Measurements from ENCODE around the gene SH2D5.
"Not testable (repeated sequence)": the region's sequence is repeated elsewhere in the genome, so short reads cannot be mapped to it uniquely, and the experiment has no call there.

The SH2D5 gene

GRCh38 chr1:20723159-20723536 lies 9.4 kb downstream of the SH2D5 start:
- Mint-ChIP-seq H3K4me3 (no peak overlapping the region), H3K9me3 (no peaks in the 10 kb centered on the region), H3K4me1 (peaks cover 3% of the 10 kb centered on the region), H3K27ac (no peak overlapping the region), H3K36me3 (no peaks in the 10 kb centered on the region), H3K27me3 (peaks cover 2% of the 10 kb centered on the region)

GRCh38 chr1:20721117-20722061 lies 11.1 kb downstream of the SH2D5 start:
- H3K27me3 Mint-ChIP-seq = peaks cover 8% of the 10 kb centered on the region
- no peak overlapping the region for H3K4me3 Mint-ChIP-seq
- H3K27ac Mint-ChIP-seq = no peak overlapping the region

GRCh38 chr1:20720631-20721091 lies 11.8 kb downstream of the SH2D5 start:
- Mint-ChIP-seq H3K36me3 (no peaks in the 10 kb centered on the region), H3K27me3 (peaks cover 11% of the 10 kb centered on the region), H3K4me3 (no peak overlapping the region), H3K27ac (no peak overlapping the region), H3K9me3 (no peaks in the 10 kb centered on the region), H3K4me1 (peaks cover 11% of the 10 kb centered on the region)

More at GRCh38 chr1:20721117-20722061, 11.1 kb downstream of the SH2D5 start:
- Mint-ChIP-seq H3K9me3 (no peaks in the 10 kb centered on the region), H3K4me1 (peaks cover 8% of the 10 kb centered on the region), H3K36me3 (no peaks in the 10 kb centered on the region)

- H3K4me3 Mint-ChIP-seq = no peak overlapping the region
- no peaks in the 10 kb centered on the region for H3K36me3 Mint-ChIP-seq
- H3K9me3 Mint-ChIP-seq = no peaks in the 10 kb centered on the region
- H3K4me1 Mint-ChIP-seq = peaks cover 11% of the 10 kb centered on the region
- peaks cover 13% of the 10 kb centered on the region for H3K27me3 Mint-ChIP-seq
- no peak overlapping the region for H3K27ac Mint-ChIP-seq
Measured at GRCh38 chr1:20719871-20720620, 12.5 kb downstream of the SH2D5 start.

GRCh38 chr1:20719261-20719660 lies 13.2 kb downstream of the SH2D5 start:
- Mint-ChIP-seq H3K27ac (no peak overlapping the region), H3K36me3 (no peaks in the 10 kb centered on the region), H3K4me1 (peaks cover 11% of the 10 kb centered on the region), H3K4me3 (no peak overlapping the region), H3K27me3 (peaks cover 15% of the 10 kb centered on the region), H3K9me3 (no peaks in the 10 kb centered on the region)

- H3K36me3 Mint-ChIP-seq, H3K9me3 Mint-ChIP-seq, H3K27ac Mint-ChIP-seq: not testable (repeated sequence)
- Mint-ChIP-seq H3K4me3 (peak overlapping the region; percentile 61), H3K27me3 (peaks cover 15% of the 10 kb centered on the region), H3K4me1 (peaks cover 11% of the 10 kb centered on the region)
Measured at GRCh38 chr1:20718343-20718882, 14.1 kb downstream of the SH2D5 start.

- no peaks in the 10 kb centered on the region for H3K9me3 Mint-ChIP-seq
- peaks cover 15% of the 10 kb centered on the region for H3K27me3 Mint-ChIP-seq
- H3K4me3 Mint-ChIP-seq = peak within 1 kb of the TSS; percentile 76
- no peaks in the 10 kb centered on the region for H3K36me3 Mint-ChIP-seq
- H3K4me1 Mint-ChIP-seq = peaks cover 11% of the 10 kb centered on the region
- H3K27ac Mint-ChIP-seq = no peak within 1 kb of the TSS
Measured at GRCh38 chr1:20717452-20718342, 14.8 kb downstream of the SH2D5 start, which contains the start of gene KIF17. KIF17 (minus strand) TSS chr1:20718007; CDS start chr1:20717706, 301 bp downstream.

- H3K27me3 Mint-ChIP-seq = peaks cover 15% of the 10 kb centered on the region
- H3K27ac Mint-ChIP-seq = peak overlapping the region; percentile 77
- peak overlapping the region; percentile 76 for H3K4me3 Mint-ChIP-seq
- H3K9me3 Mint-ChIP-seq = no peaks in the 10 kb centered on the region
- no peaks in the 10 kb centered on the region for H3K36me3 Mint-ChIP-seq
- peaks cover 11% of the 10 kb centered on the region for H3K4me1 Mint-ChIP-seq
Measured at GRCh38 chr1:20716232-20716631, 16.3 kb downstream of the SH2D5 start.

- Mint-ChIP-seq H3K27ac (no peak overlapping the region), H3K27me3 (peaks cover 15% of the 10 kb centered on the region), H3K36me3 (no peaks in the 10 kb centered on the region), H3K4me1 (peaks cover 11% of the 10 kb centered on the region), H3K4me3 (no peak overlapping the region), H3K9me3 (no peaks in the 10 kb centered on the region)
Measured at GRCh38 chr1:20715406-20715805, 17.1 kb downstream of the SH2D5 start.

- H3K4me1 Mint-ChIP-seq = peaks cover 8% of the 10 kb centered on the region
- no peak overlapping the region for H3K4me3 Mint-ChIP-seq
- H3K27me3 Mint-ChIP-seq = peaks cover 13% of the 10 kb centered on the region
- H3K27ac Mint-ChIP-seq = no peak overlapping the region
- no peaks in the 10 kb centered on the region for H3K36me3 Mint-ChIP-seq
- no peaks in the 10 kb centered on the region for H3K9me3 Mint-ChIP-seq
Measured at GRCh38 chr1:20713440-20713839, 19.1 kb downstream of the SH2D5 start.

- no peak overlapping the region for H3K4me3 Mint-ChIP-seq
- H3K27ac Mint-ChIP-seq = no peak overlapping the region
- H3K36me3 Mint-ChIP-seq = no peaks in the 10 kb centered on the region
- H3K27me3 Mint-ChIP-seq = peaks cover 13% of the 10 kb centered on the region
- peaks cover 8% of the 10 kb centered on the region for H3K4me1 Mint-ChIP-seq
- no peaks in the 10 kb centered on the region for H3K9me3 Mint-ChIP-seq
Measured at GRCh38 chr1:20712215-20712577, 20.3 kb downstream of the SH2D5 start.

GRCh38 chr1:20711285-20712214 lies 21.0 kb downstream of the SH2D5 start:
- no peaks in the 10 kb centered on the region for H3K36me3 Mint-ChIP-seq
- peaks cover 4% of the 10 kb centered on the region for H3K4me1 Mint-ChIP-seq

GRCh38 chr1:20710469-20711284 lies 21.8 kb downstream of the SH2D5 start:
- H3K27me3 Mint-ChIP-seq = peaks cover 4% of the 10 kb centered on the region
- no peak overlapping the region for H3K27ac Mint-ChIP-seq
- no peak overlapping the region for H3K4me3 Mint-ChIP-seq
- H3K4me1 Mint-ChIP-seq = no peaks in the 10 kb centered on the region
- H3K9me3 Mint-ChIP-seq = no peaks in the 10 kb centered on the region
- no peaks in the 10 kb centered on the region for H3K36me3 Mint-ChIP-seq

More at GRCh38 chr1:20711285-20712214, 21.0 kb downstream of the SH2D5 start:
- Mint-ChIP-seq H3K4me3 (no peak overlapping the region), H3K9me3 (no peaks in the 10 kb centered on the region), H3K27me3 (peaks cover 9% of the 10 kb centered on the region), H3K27ac (no peak overlapping the region)

All from activated naive CD4-positive, alpha-beta T cell treated with anti-CD3 and anti-CD28 coated beads, Interleukin-2, amount 50 U/mL, for 24 hours (primary cell).